Astrocyte of the spinal cord (primary cell): ENCODE measurements around the gene SPATS2L.

Experiments
- DNase-seq: peaks from one replicate; pipeline ENCODE4 v3.0.0; 2011; ENCODE audit warnings: low read depth, low spot score
- H3K4me3 ChIP-seq: 2 replicates; pipeline ENCODE4 v1.5.1; 2011; ENCODE audit warnings: low read depth, mild to moderate bottlenecking, low read length, moderate library complexity
- in situ Hi-C: cut with HindIII; loops from 2 replicates; pipeline ENCODE4 v1.10.0; 2017; ENCODE audit warnings: low sequenced_read_pairs
- TF ChIP-seq, protein P1 (sequence below): IDR thresholded peaks from 2 replicates; pipeline ENCODE4 v1.5.1; 2012; ENCODE audit warnings: low read depth, mild to moderate bottlenecking, low read length, inconsistent platforms

The SPATS2L gene

DNA sequence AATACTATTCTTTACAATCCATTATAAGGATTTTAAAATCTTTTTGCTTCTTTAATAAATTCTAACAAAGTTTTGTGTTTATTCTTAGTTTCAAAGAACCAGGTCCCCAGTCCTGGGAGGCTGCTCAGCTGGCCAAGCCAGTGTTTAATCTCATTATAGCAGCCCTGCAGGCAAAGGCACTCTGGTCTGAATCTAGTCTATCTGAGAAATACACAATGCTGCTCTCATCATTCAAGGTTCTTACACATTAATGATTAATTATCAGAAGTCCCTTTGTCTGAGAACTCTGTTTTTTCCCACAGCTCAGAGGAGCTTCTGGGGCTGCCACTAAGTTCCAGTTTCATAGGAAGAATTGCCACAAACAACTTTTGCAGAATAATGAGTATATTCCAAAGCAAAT lies 175.7 kb downstream of the SPATS2L start:
- TF ChIP-seq, protein P1, sequence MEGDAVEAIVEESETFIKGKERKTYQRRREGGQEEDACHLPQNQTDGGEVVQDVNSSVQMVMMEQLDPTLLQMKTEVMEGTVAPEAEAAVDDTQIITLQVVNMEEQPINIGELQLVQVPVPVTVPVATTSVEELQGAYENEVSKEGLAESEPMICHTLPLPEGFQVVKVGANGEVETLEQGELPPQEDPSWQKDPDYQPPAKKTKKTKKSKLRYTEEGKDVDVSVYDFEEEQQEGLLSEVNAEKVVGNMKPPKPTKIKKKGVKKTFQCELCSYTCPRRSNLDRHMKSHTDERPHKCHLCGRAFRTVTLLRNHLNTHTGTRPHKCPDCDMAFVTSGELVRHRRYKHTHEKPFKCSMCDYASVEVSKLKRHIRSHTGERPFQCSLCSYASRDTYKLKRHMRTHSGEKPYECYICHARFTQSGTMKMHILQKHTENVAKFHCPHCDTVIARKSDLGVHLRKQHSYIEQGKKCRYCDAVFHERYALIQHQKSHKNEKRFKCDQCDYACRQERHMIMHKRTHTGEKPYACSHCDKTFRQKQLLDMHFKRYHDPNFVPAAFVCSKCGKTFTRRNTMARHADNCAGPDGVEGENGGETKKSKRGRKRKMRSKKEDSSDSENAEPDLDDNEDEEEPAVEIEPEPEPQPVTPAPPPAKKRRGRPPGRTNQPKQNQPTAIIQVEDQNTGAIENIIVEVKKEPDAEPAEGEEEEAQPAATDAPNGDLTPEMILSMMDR = no peak
- H3K4me3 ChIP-seq = no peak overlapping the region
- in situ Hi-C loops = no loop called here
- no peak for DNase-seq

DNA sequence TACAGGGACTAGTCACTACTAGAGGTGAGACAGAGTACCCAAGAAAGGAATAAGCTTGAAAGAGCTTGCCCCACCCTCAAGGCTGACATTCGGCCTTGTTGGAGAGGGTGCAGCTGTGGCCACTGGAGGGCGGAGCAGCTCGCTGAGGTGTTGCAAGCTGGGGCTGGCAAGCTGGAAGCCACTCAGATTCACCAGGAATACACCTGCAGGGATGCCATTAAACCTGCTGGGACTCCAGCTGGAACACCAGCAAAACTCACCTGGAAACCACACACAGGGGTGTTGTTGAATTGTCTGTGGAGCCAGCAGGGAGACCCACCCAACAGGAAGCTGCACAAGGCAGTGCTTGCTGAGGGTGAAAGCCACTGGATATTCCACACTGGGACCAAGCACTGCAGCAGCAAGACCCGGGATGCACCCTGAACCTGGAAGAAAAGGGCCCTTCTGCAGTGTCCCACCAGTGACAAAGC lies 177.3 kb downstream of the SPATS2L start:
- in situ Hi-C loops = no loop called here
- TF ChIP-seq, protein P1 = peak; percentile 65
- H3K4me3 ChIP-seq = no peak overlapping the region
- DNase-seq = peak; percentile 42

DNA sequence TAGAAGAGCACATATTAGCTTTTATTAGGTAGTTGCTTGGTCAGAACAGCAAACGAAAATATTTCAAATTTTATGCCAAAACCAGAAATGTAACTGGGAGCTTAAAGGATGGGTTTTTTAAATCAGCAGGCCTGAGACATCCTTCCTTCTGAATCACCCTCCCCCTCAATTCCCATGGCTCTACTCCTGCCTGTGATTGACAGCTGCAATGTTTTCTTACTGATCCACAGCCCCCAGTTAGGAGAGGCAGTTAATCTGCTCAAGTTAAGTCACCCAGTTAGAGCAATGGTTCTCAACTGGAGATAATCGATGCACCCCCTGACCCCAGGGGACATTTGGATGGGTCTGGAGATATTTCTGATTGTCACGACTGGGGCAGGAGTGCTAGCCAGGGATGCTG lies 178.4 kb downstream of the SPATS2L start:
- in situ Hi-C loops = no loop called here
- DNase-seq = no peak
- TF ChIP-seq, protein P1 = no peak
- no peak overlapping the region for H3K4me3 ChIP-seq

DNA sequence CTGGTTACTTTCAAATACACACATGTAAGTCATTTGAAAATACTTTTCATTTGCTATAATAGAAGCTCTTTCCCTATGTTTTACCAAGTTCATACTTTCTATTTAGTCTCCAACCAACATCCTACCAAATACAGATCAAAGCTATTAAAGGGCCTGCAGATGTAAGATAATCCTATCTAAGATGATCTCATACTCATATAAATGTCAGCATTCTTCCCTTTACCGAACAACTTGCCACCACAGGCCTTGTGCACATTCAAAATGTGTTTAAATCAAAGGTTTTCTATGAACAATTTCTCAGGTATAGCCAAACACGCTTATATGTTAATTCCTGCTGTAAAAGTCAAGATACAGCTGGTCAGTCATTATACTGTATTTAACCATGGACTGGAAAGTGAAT lies 180.0 kb downstream of the SPATS2L start:
- in situ Hi-C loops = no loop called here

DNA sequence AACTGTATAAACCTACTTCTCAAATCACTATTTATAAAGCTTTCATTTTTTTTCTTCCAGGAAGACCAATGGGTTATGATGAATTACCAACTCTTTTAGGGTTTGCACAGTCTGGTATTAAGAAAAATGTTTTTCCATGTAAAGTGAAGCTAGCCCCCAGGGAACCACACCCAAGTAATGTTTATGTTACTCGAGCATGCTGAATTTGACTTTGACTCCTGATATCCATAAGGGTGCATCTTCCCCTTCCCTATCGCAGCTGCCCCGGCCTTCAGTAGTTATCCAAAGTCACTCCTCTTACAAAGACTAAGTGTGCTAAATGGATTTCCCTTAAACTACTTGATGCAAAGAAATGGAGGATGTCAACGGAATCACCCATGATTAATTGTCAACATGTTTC lies 181.7 kb downstream of the SPATS2L start:
- TF ChIP-seq, protein P1 = no peak
- in situ Hi-C loops = no loop called here
- DNase-seq = no peak
- no peak overlapping the region for H3K4me3 ChIP-seq

More for the DNA sequence above, 180.0 kb downstream of the SPATS2L start:
- TF ChIP-seq, protein P1 = no peak
- DNase-seq = peak; percentile 12
- H3K4me3 ChIP-seq = no peak overlapping the region

DNA sequence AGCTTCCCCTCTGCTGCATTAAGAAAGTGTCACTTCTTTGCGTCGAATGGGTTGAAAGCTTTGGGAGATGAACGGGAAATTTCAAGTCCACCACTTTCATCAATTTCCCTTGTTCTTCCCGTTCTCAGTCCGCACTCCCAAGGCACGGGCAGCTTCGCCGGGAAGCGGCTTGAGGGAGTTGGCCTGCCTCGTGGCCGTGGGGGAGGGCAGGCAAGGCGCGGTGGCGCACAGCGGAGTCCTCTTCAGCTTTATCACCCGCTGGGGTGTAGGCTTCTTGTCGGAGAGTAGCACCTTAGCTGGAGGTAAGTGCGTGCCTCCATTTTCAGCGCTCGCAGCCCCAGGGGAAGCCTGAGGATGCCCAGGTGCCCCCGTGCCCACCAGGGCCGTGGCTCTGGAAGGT lies 183.5 kb downstream of the SPATS2L start:
- no peak overlapping the region for H3K4me3 ChIP-seq
- DNase-seq = no peak
- in situ Hi-C loops = no loop called here
- TF ChIP-seq, protein P1 = no peak

DNA sequence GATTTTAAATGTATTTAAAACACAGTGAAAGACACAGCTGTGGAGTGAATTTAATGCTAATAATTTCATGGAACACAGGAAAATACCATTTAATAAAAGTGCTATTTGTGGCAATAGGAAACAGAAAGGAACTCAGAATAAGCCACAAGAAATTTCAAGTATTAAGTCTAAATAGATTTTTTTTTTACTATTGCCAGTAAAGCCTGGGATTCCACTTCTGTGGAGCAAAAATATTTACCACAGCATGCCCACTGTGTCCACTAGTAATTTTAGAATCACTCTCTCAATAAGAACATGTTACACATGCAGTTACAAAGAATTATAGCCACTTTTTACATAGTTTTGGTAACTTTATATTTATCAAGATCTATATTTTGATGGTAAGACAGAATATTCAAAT lies 186.2 kb downstream of the SPATS2L start:
- no peak overlapping the region for H3K4me3 ChIP-seq
- TF ChIP-seq, protein P1 = no peak
- no peak for DNase-seq
- in situ Hi-C loops = no loop called here
